Measurements from ENCODE around the gene SETBP1.

SETBP1 gene

GRCh38 chr18:44680273-44681075, at the start of gene SETBP1:
Gene SETBP1 (plus strand): TSS chr18:44680888. CDS start chr18:44701347, 20,459 bp downstream.
- DNase-seq (ENCODE audit: low read depth): no peak

- DNase-seq (ENCODE audit: low read depth): no peak
Measured at GRCh38 chr18:44632469-44633145, 48.1 kb upstream of the SETBP1 start.

GRCh38 chr18:44635546-44635945, 45.1 kb upstream of the SETBP1 start:
- DNase-seq (ENCODE audit: low read depth): no peak

GRCh38 chr18:44636241-44636640, 44.4 kb upstream of the SETBP1 start:
- DNase-seq (ENCODE audit: low read depth): no peak

- DNase-seq (ENCODE audit: low read depth): no peak
Measured at GRCh38 chr18:44637210-44638033, 43.3 kb upstream of the SETBP1 start.

- DNase-seq (ENCODE audit: low read depth): no peak
Measured at GRCh38 chr18:44638034-44638540, 42.6 kb upstream of the SETBP1 start.

GRCh38 chr18:44638811-44639210, 41.9 kb upstream of the SETBP1 start:
- DNase-seq (ENCODE audit: low read depth): no peak

- no peak for DNase-seq (ENCODE audit: low read depth)
Measured at GRCh38 chr18:44643004-44643403, 37.7 kb upstream of the SETBP1 start.

GRCh38 chr18:44651478-44651877, 29.2 kb upstream of the SETBP1 start:
- no peak for DNase-seq (ENCODE audit: low read depth)

- DNase-seq (ENCODE audit: low read depth): no peak
Measured at GRCh38 chr18:44651918-44652572, 28.6 kb upstream of the SETBP1 start.

- DNase-seq (ENCODE audit: low read depth): no peak
Measured at GRCh38 chr18:44652722-44653121, 28.0 kb upstream of the SETBP1 start.

GRCh38 chr18:44654573-44654972, 26.1 kb upstream of the SETBP1 start:
- DNase-seq (ENCODE audit: low read depth): no peak

GRCh38 chr18:44655435-44655834, 25.3 kb upstream of the SETBP1 start:
- no peak for DNase-seq (ENCODE audit: low read depth)

GRCh38 chr18:44659771-44660170, 20.9 kb upstream of the SETBP1 start:
- DNase-seq (ENCODE audit: low read depth): no peak

- DNase-seq (ENCODE audit: low read depth): no peak
Measured at GRCh38 chr18:44668270-44668975, 12.3 kb upstream of the SETBP1 start.

- DNase-seq (ENCODE audit: low read depth): no peak
Measured at GRCh38 chr18:44671914-44672313, 8.8 kb upstream of the SETBP1 start.

GRCh38 chr18:44672506-44672905, 8.2 kb upstream of the SETBP1 start:
- DNase-seq (ENCODE audit: low read depth): no peak

- DNase-seq (ENCODE audit: low read depth): no peak
Measured at GRCh38 chr18:44673256-44673880, 7.3 kb upstream of the SETBP1 start.

GRCh38 chr18:44677933-44678332, 2.8 kb upstream of the SETBP1 start:
- DNase-seq (ENCODE audit: low read depth): no peak

- DNase-seq (ENCODE audit: low read depth): no peak
Measured at GRCh38 chr18:44678725-44679055, 2.0 kb upstream of the SETBP1 start.

Measured in activated gamma-delta T cell treated with anti-CD3 and anti-CD28 coated beads, Interleukin-2, amount 50 U/mL, for 16 hours (primary cell).